Esophagus (tissue), 2 donors: Measurements from ENCODE around the gene TCEAL7. TPM values are rescaled to one million over a fixed set of nuclear protein-coding genes. Genes with fewer than 3 reads are reported as not detected.
"Not testable (repeated sequence)": the region's sequence is repeated elsewhere in the genome, so short reads cannot be mapped to it uniquely, and the experiment has no call there.

ENCODE experiments used
- H3K27ac ChIP-seq, 2 donors: one replicate each; pipeline ENCODE4 v1.5.1; 2013; ENCODE audit warnings: low read depth in 2 of 2, mild to moderate bottlenecking in 2 of 2, inconsistent platforms in 1 of 2, low read length in 1 of 2, moderate library complexity in 1 of 2
- H3K27me3 ChIP-seq, 2 donors: one replicate each; pipeline ENCODE4 v1.6.1; 2013; ENCODE audit warnings: low read length in 2 of 2, control low read depth in 1 of 2, mild to moderate bottlenecking in 1 of 2; ENCODE audit not compliant: insufficient read depth in 2 of 2, control insufficient read depth in 1 of 2
- H3K36me3 ChIP-seq, 2 donors: one replicate each; pipeline ENCODE4 v1.6.1; 2013; ENCODE audit warnings: low read length in 1 of 2; ENCODE audit not compliant: control insufficient read depth in 2 of 2, insufficient read depth in 2 of 2
- H3K4me1 ChIP-seq, 2 donors: one replicate each; pipeline ENCODE4 v1.6.1; 2013; ENCODE audit warnings: low read length in 1 of 2; ENCODE audit not compliant: control insufficient read depth in 2 of 2, insufficient read depth in 2 of 2
- H3K4me3 ChIP-seq, 2 donors: one replicate each; pipeline ENCODE4 v1.5.1; 2013; ENCODE audit warnings: low read length in 2 of 2, mild to moderate bottlenecking in 2 of 2, low read depth in 1 of 2, moderate library complexity in 1 of 2
- H3K9me3 ChIP-seq, 2 donors: one replicate each; pipeline ENCODE4 v1.6.1; 2013; ENCODE audit warnings: mild to moderate bottlenecking in 2 of 2, low read depth in 1 of 2, low read length in 1 of 2, moderate library complexity in 1 of 2; ENCODE audit not compliant: control insufficient read depth in 2 of 2, insufficient read depth in 1 of 2
- WGBS, 2 donors: extraction: QIAGEN DNeasy Blood & Tissue Kit; methylation state at CpG; one replicate each; pipeline ENCODE4 v1.1.7; 2013; 5-methylcytosine and 5-hydroxymethylcytosine counted together
- polyA plus RNA-seq, 2 donors: library from polyadenylated mRNA; stranded (reverse); fragments of 200-250 nt; gene quantifications; one replicate each; pipeline ENCODE4 v1.2.3, GENCODE V29; 2013
- donor health status: healthy with polysubstance abuse.
- donor health status: Bipolar disorder and iron deficiency.

Gene TCEAL7, protein sequence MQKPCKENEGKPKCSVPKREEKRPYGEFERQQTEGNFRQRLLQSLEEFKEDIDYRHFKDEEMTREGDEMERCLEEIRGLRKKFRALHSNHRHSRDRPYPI
- 1 to 10 TPM in 1 of 2 donors, under 1 TPM in 1; 0.88 to 1.1 TPM for polyA plus RNA-seq

DNA sequence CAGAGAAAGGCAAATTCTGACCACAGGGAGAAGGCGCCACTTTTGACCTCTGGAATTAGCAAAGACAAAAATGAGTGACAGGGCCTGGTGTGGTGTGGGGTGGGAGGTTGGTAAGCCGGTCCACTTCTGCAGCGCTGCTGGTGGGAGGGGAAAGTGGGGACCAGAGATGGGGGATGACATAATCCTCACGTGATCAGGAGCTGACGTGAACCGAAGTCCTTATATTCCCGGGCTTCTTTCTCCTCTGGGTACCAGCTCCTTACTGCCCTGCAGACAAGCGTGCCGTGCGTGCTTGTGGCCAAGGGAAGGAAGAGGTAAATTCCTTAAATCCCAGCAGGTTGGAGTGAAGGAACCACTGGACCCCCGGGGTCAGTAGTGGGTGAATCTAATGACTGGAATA is at the start of gene TCEAL7:
Gene TCEAL7 (plus strand): TSS at position 249 of the 400 bp plus-strand sequence. CDS start 1,165 bp downstream, outside the sequence.
- Histone ChIP-seq H3K36me3 (no peaks in the 10 kb centered on the region), H3K9me3 (no peaks in the 10 kb centered on the region), H3K27ac (no peak within 1 kb of the TSS), H3K27me3 (no peaks in the 10 kb centered on the region), H3K4me1 (no peaks in the 10 kb centered on the region), H3K4me3 (peak within 1 kb of the TSS in 1 of 2 donors; percentile 9)
- WGBS, 2 donors: 46 to 61% methylated on average over 11 of the region's 11 CpGs

- peaks cover 0 to 3% of the 10 kb centered on the region in 2 donors for H3K27me3 ChIP-seq
- no peak overlapping the region for H3K4me3 ChIP-seq
- H3K36me3 ChIP-seq: no peaks in the 10 kb centered on the region
- 82 to 89% methylated on average over 2 of the region's 2 CpGs for WGBS, 2 donors
- H3K9me3 ChIP-seq: no peaks in the 10 kb centered on the region
- H3K27ac ChIP-seq: no peak overlapping the region
- no peaks in the 10 kb centered on the region for H3K4me1 ChIP-seq
Measured at GRCh38 chrX:103293118-103293517, 36.9 kb upstream of the TCEAL7 start.

DNA sequence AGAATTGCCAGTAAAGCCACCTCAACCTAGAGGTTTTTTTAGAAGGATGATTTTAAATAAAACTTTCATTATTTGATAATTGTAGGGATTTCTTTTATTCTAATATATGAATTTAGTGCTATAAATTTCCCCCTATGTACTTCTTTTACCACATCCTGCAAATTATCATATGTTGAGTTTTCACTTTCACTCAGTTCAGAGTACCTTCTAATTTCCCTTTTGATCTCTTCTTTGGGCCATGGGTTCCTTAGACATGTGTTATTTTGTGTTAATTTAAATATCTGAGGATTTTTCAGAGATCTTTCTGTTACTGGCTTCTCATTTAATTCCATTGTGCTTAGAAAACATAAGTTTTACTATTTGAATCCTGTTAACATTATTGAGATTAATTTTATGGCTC is 25.3 kb upstream of the TCEAL7 start:
- no peaks in the 10 kb centered on the region for H3K4me1 ChIP-seq
- H3K27ac ChIP-seq: no peak overlapping the region
- no peaks in the 10 kb centered on the region for H3K36me3 ChIP-seq
- H3K9me3 ChIP-seq: no peaks in the 10 kb centered on the region
- H3K4me3 ChIP-seq: no peak overlapping the region
- no peaks in the 10 kb centered on the region for H3K27me3 ChIP-seq

DNA sequence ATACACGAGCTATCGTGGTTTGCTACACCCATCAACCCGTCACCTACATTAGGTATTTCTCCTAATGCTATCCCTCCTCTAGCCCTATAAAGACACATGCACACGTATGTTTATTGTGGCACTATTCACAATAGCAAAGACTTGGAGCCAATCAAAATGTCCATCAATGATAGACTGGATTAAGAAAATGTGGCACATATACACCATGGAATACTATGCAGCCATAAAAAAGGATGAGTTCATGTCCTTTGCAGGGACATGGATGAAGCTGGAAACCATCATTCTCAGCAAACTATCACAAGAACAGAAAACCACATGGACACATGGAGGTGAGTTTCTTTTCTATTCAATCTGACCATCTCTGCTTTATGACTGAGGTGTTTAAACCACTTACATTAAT is 24.4 kb upstream of the TCEAL7 start:
- not testable (repeated sequence) for H3K27me3 ChIP-seq, H3K36me3 ChIP-seq, H3K27ac ChIP-seq, H3K4me3 ChIP-seq, H3K4me1 ChIP-seq, H3K9me3 ChIP-seq
- 90 to 94% methylated on average over 4 of the region's 4 CpGs for WGBS, 2 donors

- Histone ChIP-seq H3K27ac (no peak overlapping the region), H3K27me3 (no peaks in the 10 kb centered on the region), H3K9me3 (no peaks in the 10 kb centered on the region), H3K4me1 (no peaks in the 10 kb centered on the region), H3K4me3 (peak overlapping the region; percentile 38 to 54), H3K36me3 (no peaks in the 10 kb centered on the region)
- WGBS, 2 donors: 21 to 32% methylated on average over 24 to 30 of the region's 32 CpGs
Measured at GRCh38 chrX:103309860-103310554, 20.0 kb upstream of the TCEAL7 start.

DNA sequence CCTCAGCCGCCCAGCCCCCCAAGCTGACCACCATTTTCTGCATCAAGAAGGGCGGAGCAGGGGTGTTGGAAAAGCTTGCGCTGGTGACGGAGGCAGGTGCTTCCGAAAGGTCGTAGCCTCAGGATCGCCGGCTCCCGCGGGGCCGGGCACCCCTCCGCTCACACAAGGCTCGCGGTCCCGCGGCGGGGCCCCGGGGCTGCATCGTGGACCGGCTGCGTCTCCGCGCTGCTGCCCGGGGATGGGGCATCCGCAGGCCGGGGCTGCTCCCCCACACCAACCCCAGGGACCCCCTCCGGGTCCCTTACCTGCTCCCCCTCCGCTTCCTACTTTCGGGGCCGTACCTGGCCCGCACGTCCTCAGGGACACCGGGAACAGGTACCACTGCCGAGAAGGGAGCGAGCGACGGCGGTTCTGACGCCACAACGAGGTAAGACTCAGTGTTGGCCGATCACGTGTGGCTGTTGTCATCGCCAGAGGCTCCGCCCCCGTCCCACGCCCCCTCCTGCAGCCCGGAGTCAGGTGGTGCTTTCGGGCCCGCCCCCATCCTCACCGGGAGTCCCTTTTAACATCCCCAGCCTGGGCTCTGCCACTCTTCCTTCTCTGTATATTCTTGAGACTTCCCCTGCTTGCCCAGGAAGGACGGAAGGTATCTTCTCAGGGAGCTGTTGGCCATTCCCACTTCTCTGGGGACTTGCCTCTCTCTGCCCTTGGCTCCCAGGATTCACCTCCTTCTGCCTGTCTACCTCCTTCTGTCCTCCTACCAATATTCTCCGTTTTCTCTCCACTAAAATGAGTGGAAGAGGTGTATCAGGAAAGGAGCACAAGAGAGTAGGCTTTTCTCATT is 19.3 kb upstream of the TCEAL7 start, which contains the start of gene BEX2:
Gene BEX2 (minus strand): TSS at position 436 of the 844 bp plus-strand sequence. CDS start 1,014 bp downstream, outside the sequence.
- Histone ChIP-seq H3K27ac (no peak within 1 kb of the TSS), H3K36me3 (no peaks in the 10 kb centered on the region), H3K27me3 (no peaks in the 10 kb centered on the region), H3K9me3 (no peaks in the 10 kb centered on the region), H3K4me1 (no peaks in the 10 kb centered on the region), H3K4me3 (peak within 1 kb of the TSS; percentile 38 to 54)
- 2 to 24% methylated on average over 44 to 52 of the region's 52 CpGs for WGBS, 2 donors

GRCh38 chrX:103311399-103311780 is 18.6 kb upstream of the TCEAL7 start:
- Histone ChIP-seq H3K36me3 (no peaks in the 10 kb centered on the region), H3K27ac (no peak overlapping the region), H3K27me3 (no peaks in the 10 kb centered on the region), H3K9me3 (no peaks in the 10 kb centered on the region), H3K4me3 (peak overlapping the region in 1 of 2 donors; percentile 38), H3K4me1 (no peaks in the 10 kb centered on the region)
- 60 to 73% methylated on average over 3 of the region's 3 CpGs for WGBS, 2 donors

DNA sequence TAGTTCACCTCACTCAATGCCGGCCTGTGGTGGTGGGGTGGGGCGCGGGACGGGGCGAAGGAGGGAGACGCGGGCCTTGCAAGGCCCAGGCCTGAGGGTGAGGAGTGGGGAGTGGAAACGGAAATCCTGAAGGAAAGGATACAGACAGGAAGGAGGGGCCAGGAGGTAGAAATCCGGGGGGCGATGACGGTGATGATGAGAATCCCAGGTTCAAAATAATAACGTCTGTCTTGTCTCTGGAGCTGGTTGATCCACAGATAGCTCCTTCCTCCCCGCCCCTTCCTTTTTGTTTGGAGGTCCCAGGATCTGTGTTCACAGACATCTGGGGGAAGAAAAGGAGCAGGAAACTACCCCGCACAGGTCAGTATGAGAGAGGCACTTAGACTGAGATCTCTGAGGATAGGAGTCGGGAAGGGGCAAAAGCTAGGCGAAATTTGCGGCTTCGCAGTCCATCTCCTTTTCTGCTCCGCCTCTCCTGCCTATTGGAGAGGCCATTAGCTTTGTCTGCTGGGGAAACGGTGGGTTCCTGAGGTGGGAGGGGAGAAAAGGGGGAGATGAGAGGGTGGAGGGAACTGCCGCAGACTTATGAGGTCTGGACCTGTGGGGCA is 746 bp downstream of the TCEAL7 start:
- H3K4me3 ChIP-seq: peak overlapping the region in 1 of 2 donors; percentile 9
- no peaks in the 10 kb centered on the region for H3K4me1 ChIP-seq
- 27 to 35% methylated on average over 21 of the region's 21 CpGs for WGBS, 2 donors
- no peaks in the 10 kb centered on the region for H3K36me3 ChIP-seq
- H3K9me3 ChIP-seq: no peaks in the 10 kb centered on the region
- no peaks in the 10 kb centered on the region for H3K27me3 ChIP-seq
- no peak overlapping the region for H3K27ac ChIP-seq

- Histone ChIP-seq H3K4me3 (no peak overlapping the region), H3K27me3 (peaks cover 0 to 4% of the 10 kb centered on the region in 2 donors), H3K9me3 (no peaks in the 10 kb centered on the region), H3K4me1 (no peaks in the 10 kb centered on the region), H3K27ac (no peak overlapping the region), H3K36me3 (no peaks in the 10 kb centered on the region)
- 47 to 71% methylated on average over 3 of the region's 3 CpGs for WGBS, 2 donors
Measured at GRCh38 chrX:103338663-103339062, 8.6 kb downstream of the TCEAL7 start.
